GM19023 (cell line): ENCODE results near the gene MRRF.

Source experiments
- ATAC-seq: cut with Tn5 transposase; IDR thresholded peaks from one replicate; pipeline ENCODE4 v1.9.1; 2021; ENCODE audit warnings: mild to moderate bottlenecking, moderate library complexity; ENCODE audit not compliant: unreplicated experiment

The MRRF gene

DNA sequence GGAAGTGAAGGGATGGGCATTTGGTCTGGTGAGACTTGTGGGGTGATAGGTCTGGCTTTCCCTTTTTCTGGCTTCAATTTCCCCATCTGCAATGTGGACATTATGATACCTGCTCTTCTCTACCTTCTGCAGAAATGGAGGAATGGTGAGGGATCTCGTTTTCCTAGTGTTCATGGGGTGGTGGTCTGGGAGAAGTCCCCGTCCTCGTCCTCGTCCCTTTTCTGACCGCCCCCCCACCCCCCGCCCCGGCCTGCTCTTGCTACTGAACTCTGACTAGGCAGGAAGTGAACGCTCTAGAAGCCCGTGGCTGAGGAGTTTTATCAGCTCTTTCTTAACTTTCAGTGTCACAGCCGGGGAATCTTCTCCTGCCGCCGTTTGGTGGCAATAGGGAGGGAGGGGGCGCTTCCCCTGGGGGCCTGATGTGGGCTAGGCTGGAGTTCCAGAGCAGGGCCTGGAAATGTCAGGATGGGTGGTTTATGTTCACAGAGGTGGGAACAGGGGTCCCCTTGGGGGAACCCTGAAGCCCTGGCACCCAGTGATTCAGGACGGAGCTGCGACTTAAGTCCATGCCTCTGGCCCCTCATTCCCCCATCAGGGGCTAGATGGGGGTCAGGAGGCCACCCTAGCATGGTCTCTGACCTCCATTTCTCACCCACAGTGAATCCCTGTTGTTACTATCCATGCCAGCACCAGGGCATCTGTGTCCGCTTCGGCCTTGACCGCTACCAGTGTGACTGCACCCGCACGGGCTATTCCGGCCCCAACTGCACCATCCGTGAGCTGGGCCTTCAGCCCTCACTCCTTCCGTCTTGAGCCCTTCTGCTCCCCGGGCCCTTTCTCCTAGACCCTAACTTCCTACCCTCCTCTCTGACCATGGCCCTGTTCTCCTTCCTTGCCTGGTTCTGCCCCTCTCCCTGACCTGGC lies 112.8 kb downstream of the MRRF start:
- no peak for ATAC-seq

DNA sequence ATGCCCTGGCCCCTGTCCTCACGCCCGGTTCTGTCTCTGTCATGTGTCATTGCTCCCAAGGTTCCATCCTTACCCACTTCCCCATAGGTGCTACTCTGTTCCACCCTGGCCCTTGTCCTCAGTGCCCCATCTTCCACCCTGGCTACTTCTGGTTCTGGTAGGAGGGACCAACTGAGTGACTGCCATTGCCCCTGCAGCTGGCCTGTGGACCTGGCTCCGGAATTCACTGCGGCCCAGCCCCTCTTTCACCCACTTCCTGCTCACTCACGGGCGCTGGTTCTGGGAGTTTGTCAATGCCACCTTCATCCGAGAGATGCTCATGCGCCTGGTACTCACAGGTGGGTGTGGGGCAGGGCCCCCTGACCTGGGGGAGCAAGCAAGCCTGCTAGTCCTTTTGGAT lies 113.6 kb downstream of the MRRF start:
- ATAC-seq = no peak

DNA sequence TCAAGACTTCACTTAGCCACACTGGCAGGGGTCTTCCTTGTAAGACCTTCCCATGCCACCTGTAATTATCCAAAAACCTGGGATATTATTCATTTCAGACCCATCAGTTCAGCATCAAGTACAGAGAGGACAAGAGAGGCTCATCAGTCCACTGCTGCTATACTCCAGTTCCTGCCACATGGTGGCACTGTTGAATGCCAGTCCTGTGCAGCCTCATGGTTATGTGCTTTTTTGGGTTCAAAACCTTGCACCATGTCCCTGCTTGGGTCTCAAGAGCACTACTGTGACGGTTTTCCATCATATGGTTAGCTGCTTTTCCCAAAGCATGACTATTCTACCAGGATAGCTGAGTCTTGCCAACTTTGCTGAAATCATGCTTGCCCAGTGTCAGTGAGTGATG lies 114.7 kb downstream of the MRRF start:
- ATAC-seq = no peak

DNA sequence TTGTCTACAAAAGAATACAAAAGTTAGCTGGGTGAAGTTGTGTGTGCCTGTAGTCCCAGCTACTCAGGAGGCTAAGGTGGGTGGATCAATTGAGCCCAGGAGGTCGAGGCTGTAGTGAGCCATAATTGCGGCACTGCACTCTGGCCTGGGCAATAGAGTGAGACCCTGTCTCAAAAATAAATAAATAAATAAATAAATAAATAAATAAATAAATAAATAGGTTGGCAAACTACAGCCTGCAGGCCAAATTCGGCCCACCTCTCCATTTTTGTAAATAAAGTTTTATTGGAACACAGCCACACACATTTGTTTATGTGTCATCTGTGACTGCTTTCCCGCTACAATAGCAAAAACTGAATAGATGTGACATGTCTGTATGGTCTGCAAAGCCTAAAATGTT lies 115.6 kb downstream of the MRRF start:
- no peak for ATAC-seq
